ENCODE data around the gene KCNJ11.

- TF ChIP-seq EZH2 (IDR thresholded peaks at IDR 0.05; ENCODE audit: insufficient read depth, poor library complexity, severe bottlenecking) (no peak), EZH2phosphoT487 (IDR thresholded peaks at IDR 0.05; ENCODE audit: insufficient read depth, low read depth) (no peak)
These were observed 26.5 kb upstream of the KCNJ11 start for GRCh38 chr11:17414992-17415391.
